Measurements from ENCODE around the gene COA7.
A peak's percentile ranks its signal among the peaks of the same experiment; 100 is the strongest.
"Not testable (repeated sequence)": the region's sequence is repeated elsewhere in the genome, so short reads cannot be mapped to it uniquely, and the experiment has no call there.

COA7 gene

GRCh38 chr1:52738148-52738547 lies 40.0 kb upstream of the COA7 start:
- no peak overlapping the region for H3K4me3 ChIP-seq (ENCODE audit: low read depth, low read length)
- TF ChIP-seq, protein P1, sequence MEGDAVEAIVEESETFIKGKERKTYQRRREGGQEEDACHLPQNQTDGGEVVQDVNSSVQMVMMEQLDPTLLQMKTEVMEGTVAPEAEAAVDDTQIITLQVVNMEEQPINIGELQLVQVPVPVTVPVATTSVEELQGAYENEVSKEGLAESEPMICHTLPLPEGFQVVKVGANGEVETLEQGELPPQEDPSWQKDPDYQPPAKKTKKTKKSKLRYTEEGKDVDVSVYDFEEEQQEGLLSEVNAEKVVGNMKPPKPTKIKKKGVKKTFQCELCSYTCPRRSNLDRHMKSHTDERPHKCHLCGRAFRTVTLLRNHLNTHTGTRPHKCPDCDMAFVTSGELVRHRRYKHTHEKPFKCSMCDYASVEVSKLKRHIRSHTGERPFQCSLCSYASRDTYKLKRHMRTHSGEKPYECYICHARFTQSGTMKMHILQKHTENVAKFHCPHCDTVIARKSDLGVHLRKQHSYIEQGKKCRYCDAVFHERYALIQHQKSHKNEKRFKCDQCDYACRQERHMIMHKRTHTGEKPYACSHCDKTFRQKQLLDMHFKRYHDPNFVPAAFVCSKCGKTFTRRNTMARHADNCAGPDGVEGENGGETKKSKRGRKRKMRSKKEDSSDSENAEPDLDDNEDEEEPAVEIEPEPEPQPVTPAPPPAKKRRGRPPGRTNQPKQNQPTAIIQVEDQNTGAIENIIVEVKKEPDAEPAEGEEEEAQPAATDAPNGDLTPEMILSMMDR (IDR thresholded peaks at IDR 0.05; ENCODE audit: insufficient read depth, low read depth, low read length, missing control alignments), result no peak
- no peak for DNase-seq (ENCODE audit: low read depth)

GRCh38 chr1:52735371-52735770 lies 37.2 kb upstream of the COA7 start:
- not testable (repeated sequence) for DNase-seq (ENCODE audit: low read depth)

DNA sequence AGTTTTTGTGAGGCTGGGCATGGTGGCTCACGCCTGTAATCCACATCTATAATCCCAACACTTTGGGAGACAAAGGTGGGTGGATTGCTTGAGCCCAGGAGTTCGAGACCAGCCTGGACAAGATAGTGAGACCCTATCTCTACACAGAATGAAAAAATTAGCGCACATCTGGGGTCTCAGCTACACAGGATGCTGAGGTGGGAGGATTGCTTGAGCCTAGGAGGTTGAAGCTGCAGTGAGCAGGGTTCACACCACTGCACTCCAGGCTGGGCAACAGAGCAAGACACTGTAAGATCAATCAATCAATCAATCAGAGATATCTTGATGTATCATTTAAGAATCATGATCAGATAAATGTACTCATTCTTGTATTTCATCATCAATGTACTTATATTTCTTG lies 35.2 kb upstream of the COA7 start:
- TF ChIP-seq, protein P1 (IDR thresholded peaks at IDR 0.05; ENCODE audit: insufficient read depth, low read depth, low read length, missing control alignments), result no peak
- H3K4me3 ChIP-seq (ENCODE audit: low read depth, low read length), result no peak overlapping the region
- no peak for DNase-seq (ENCODE audit: low read depth)

More at GRCh38 chr1:52735371-52735770, 37.2 kb upstream of the COA7 start:
- H3K4me3 ChIP-seq (ENCODE audit: low read depth, low read length), result not testable (repeated sequence)

GRCh38 chr1:52727956-52728656 lies 30.0 kb upstream of the COA7 start:
- H3K4me3 ChIP-seq (ENCODE audit: low read depth, low read length), result no peak overlapping the region
- DNase-seq (ENCODE audit: low read depth), result no peak
- TF ChIP-seq, protein P1 (IDR thresholded peaks at IDR 0.05; ENCODE audit: insufficient read depth, low read depth, low read length, missing control alignments), result no peak

GRCh38 chr1:52727114-52727586 lies 29.0 kb upstream of the COA7 start:
- DNase-seq (ENCODE audit: low read depth), result no peak
- H3K4me3 ChIP-seq (ENCODE audit: low read depth, low read length), result peak overlapping the region; percentile 96
- TF ChIP-seq, protein P1 (IDR thresholded peaks at IDR 0.05; ENCODE audit: insufficient read depth, low read depth, low read length, missing control alignments), result no peak

GRCh38 chr1:52726265-52727113 lies 28.3 kb upstream of the COA7 start, which contains the start of gene ZYG11B:
Gene ZYG11B (plus strand): TSS chr1:52726453. CDS start chr1:52726654, 201 bp downstream.
- peak within 1 kb of the TSS; percentile 96 for H3K4me3 ChIP-seq (ENCODE audit: low read depth, low read length)
- TF ChIP-seq, protein P1 (IDR thresholded peaks at IDR 0.05; ENCODE audit: insufficient read depth, low read depth, low read length, missing control alignments), result no peak
- DNase-seq (ENCODE audit: low read depth), result peak; percentile 92

DNA sequence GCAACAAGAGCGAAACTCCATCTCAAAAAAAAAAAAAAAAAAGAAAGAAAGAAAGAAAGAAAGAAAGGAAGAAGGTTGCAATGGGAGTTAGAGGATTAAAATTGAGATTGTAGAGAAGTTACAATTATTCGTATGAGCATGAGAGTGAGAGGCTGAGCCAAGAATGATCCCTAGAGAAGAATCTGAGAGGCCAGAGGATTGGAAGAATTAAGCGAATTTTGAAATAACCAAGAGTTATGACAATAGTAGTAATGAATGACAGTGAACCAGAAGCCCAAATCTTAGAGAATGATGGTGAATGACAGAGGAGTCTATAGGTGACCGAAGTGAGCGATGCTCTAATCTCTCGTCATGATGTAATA lies 27.7 kb upstream of the COA7 start:
- TF ChIP-seq, protein P1 (IDR thresholded peaks at IDR 0.05; ENCODE audit: insufficient read depth, low read depth, low read length, missing control alignments), result no peak
- H3K4me3 ChIP-seq (ENCODE audit: low read depth, low read length), result peak overlapping the region; percentile 64

More for the DNA sequence above, 27.7 kb upstream of the COA7 start:
- no peak for DNase-seq (ENCODE audit: low read depth)

Data from GM12865 (cell line).